HEK293 (cell line): ENCODE results near the gene ZMYND15.

Experiments
- ELK4 ChIP-seq: IDR thresholded peaks from 2 replicates; pipeline ENCODE4 v1.6.1; 2011; ENCODE audit warnings: mild to moderate bottlenecking, low read depth, low read length, borderline replicate concordance
- GLI2 ChIP-seq: fragments of 450-650 bp; formaldehyde crosslinking; IDR thresholded peaks from 2 replicates; pipeline ENCODE4; 2017; ENCODE audit warnings: missing biosample characterization, missing genetic modification characterization, low read depth, borderline replicate concordance
- GLIS1 ChIP-seq: fragments of 450-650 bp; formaldehyde crosslinking; IDR thresholded peaks from 2 replicates; pipeline ENCODE4 v1.5.1; 2016; ENCODE audit warnings: missing biosample characterization, missing genetic modification characterization
- GLIS2 ChIP-seq: fragments of 450-650 bp; formaldehyde crosslinking; IDR thresholded peaks from 2 replicates; pipeline ENCODE4 v1.5.1; 2016; ENCODE audit warnings: missing biosample characterization, missing genetic modification characterization
- OVOL3 ChIP-seq: fragments of 450-650 bp; formaldehyde crosslinking; IDR thresholded peaks from 2 replicates; pipeline ENCODE4 v1.5.1; 2016; ENCODE audit warnings: missing biosample characterization, missing genetic modification characterization
- TSHZ1 ChIP-seq: fragments of 450-650 bp; formaldehyde crosslinking; IDR thresholded peaks from 2 replicates; pipeline ENCODE4 v1.5.1; 2016; ENCODE audit warnings: missing biosample characterization, missing genetic modification characterization, borderline replicate concordance
- ZBTB10 ChIP-seq: fragments of 450-650 bp; formaldehyde crosslinking; IDR thresholded peaks from 2 replicates; pipeline ENCODE4 v1.5.1; 2016; ENCODE audit warnings: missing biosample characterization, missing genetic modification characterization
- ZBTB48 ChIP-seq: fragments of 450-650 bp; formaldehyde crosslinking; IDR thresholded peaks from 2 replicates; pipeline ENCODE4 v1.5.1; 2016; ENCODE audit warnings: missing biosample characterization, missing genetic modification characterization
- ZFP37 ChIP-seq: fragments of 450-650 bp; formaldehyde crosslinking; IDR thresholded peaks from 2 replicates; pipeline ENCODE4 v1.5.1; 2016; ENCODE audit warnings: missing biosample characterization, missing genetic modification characterization
- ZFP41 ChIP-seq: fragments of 450-650 bp; formaldehyde crosslinking; IDR thresholded peaks from 2 replicates; pipeline ENCODE4 v1.5.1; 2016; ENCODE audit warnings: missing biosample characterization, missing genetic modification characterization, borderline replicate concordance
- ZNF112 ChIP-seq: fragments of 450-650 bp; formaldehyde crosslinking; IDR thresholded peaks from 2 replicates; pipeline ENCODE4 v1.5.0; 2017; ENCODE audit warnings: missing biosample characterization, missing genetic modification characterization
- ZNF121 ChIP-seq: fragments of 450-650 bp; formaldehyde crosslinking; IDR thresholded peaks from 2 replicates; pipeline ENCODE4 v1.5.1; 2016; ENCODE audit warnings: missing biosample characterization, missing genetic modification characterization
- ZNF280C ChIP-seq: fragments of 450-650 bp; formaldehyde crosslinking; IDR thresholded peaks from 2 replicates; pipeline ENCODE4 v1.5.1; 2016; ENCODE audit warnings: missing biosample characterization, missing genetic modification characterization
- ZNF302 ChIP-seq: fragments of 450-650 bp; formaldehyde crosslinking; IDR thresholded peaks from 2 replicates; pipeline ENCODE4 v1.5.1; 2016; ENCODE audit warnings: missing biosample characterization, missing genetic modification characterization, low read depth
- ZNF324 ChIP-seq: fragments of 450-650 bp; formaldehyde crosslinking; IDR thresholded peaks from 2 replicates; pipeline ENCODE4 v1.5.1; 2016; ENCODE audit warnings: missing biosample characterization, missing genetic modification characterization
- ZNF335 ChIP-seq: fragments of 450-650 bp; formaldehyde crosslinking; conservative IDR thresholded peaks from 2 replicates; pipeline ENCODE4 v1.5.1; 2016; ENCODE audit warnings: missing biosample characterization, missing genetic modification characterization
- ZNF37A ChIP-seq: fragments of 450-650 bp; IDR thresholded peaks from 2 replicates; pipeline ENCODE4 v1.5.1; 2018; ENCODE audit warnings: missing biosample characterization, missing genetic modification characterization
- ZNF416 ChIP-seq: fragments of 450-650 bp; formaldehyde crosslinking; IDR thresholded peaks from 2 replicates; pipeline ENCODE4 v1.5.1; 2016; ENCODE audit warnings: missing biosample characterization, missing genetic modification characterization
- ZNF518A ChIP-seq: fragments of 450-650 bp; formaldehyde crosslinking; conservative IDR thresholded peaks from 2 replicates; pipeline ENCODE4 v1.5.1; 2016; ENCODE audit warnings: low read depth, missing biosample characterization, missing genetic modification characterization
- ZNF571 ChIP-seq: fragments of 450-650 bp; formaldehyde crosslinking; IDR thresholded peaks from 2 replicates; pipeline ENCODE4 v1.5.0; 2017; ENCODE audit warnings: missing biosample characterization, missing genetic modification characterization
- ZNF777 ChIP-seq: fragments of 450-650 bp; formaldehyde crosslinking; IDR thresholded peaks from 2 replicates; pipeline ENCODE4 v1.5.1; 2017; ENCODE audit warnings: missing biosample characterization, missing genetic modification characterization, borderline replicate concordance
- ZSCAN5A ChIP-seq: fragments of 450-650 bp; formaldehyde crosslinking; IDR thresholded peaks from 2 replicates; pipeline ENCODE4 v1.5.1; 2016; ENCODE audit warnings: missing biosample characterization, missing genetic modification characterization

ZMYND15 gene

GRCh38 chr17:4739122-4740024 lies at the start of gene ZMYND15, which contains the start of gene CXCL16 (continued):
- TF ChIP-seq ZNF518A (tag by site-specific recombination), result no peak
- no peak for TF ChIP-seq ZNF112 (tag by site-specific recombination)
- no peak for TF ChIP-seq ZNF571 (tag by site-specific recombination)
- TF ChIP-seq ELK4, result no peak
- no peak for TF ChIP-seq ZNF280C (tag by site-specific recombination)
- TF ChIP-seq ZFP37 (tag by site-specific recombination), result peak; percentile 56; the same call in 1 of the 2 replicates
- TF ChIP-seq ZNF777, result peak; percentile 93; the same call in 1 of the 2 replicates
- no peak for TF ChIP-seq OVOL3 (tag by site-specific recombination)
- TF ChIP-seq TSHZ1 (tag by site-specific recombination), result no peak
- TF ChIP-seq ZNF121 (tag by site-specific recombination), result peak; percentile 12; the same call in 1 of the 2 replicates
- no peak; the same call in 1 of the 2 replicates for TF ChIP-seq GLIS1 (tag by site-specific recombination)
- peak; percentile 16; the same call in 1 of the 2 replicates for TF ChIP-seq GLIS2 (tag by site-specific recombination)
- TF ChIP-seq ZNF416 (tag by site-specific recombination), result no peak
- no peak for TF ChIP-seq ZNF302 (tag by site-specific recombination)
- no peak for TF ChIP-seq GLI2 (tag by site-specific recombination)
- TF ChIP-seq ZBTB10 (tag by site-specific recombination), result peak; percentile 48; the same call in 1 of the 2 replicates
- TF ChIP-seq ZNF324, result no peak
- no peak for TF ChIP-seq ZFP41 (tag by site-specific recombination)
- peak; percentile 70 for TF ChIP-seq ZNF335 (tag by site-specific recombination)
- 0 out of 2 replicates have a peak, but pooled peaks have one; percentile 37 for TF ChIP-seq ZBTB48
- TF ChIP-seq ZSCAN5A (tag by site-specific recombination), result 0 out of 2 replicates have a peak, but pooled peaks have one; percentile 25
- TF ChIP-seq ZNF37A, result no peak
